Subcutaneous adipose tissue (tissue), 4 donors: ENCODE results near the gene PLPP4. TPM values are rescaled to one million over a fixed set of nuclear protein-coding genes. Genes with fewer than 3 reads are reported as not detected.

ENCODE experiments used
- CTCF ChIP-seq: fragments of 450-650 bp; IDR thresholded peaks from one replicate; pipeline ENCODE4 v1.5.1; 2016; ENCODE audit warnings: low read depth, mild to moderate bottlenecking, control low read depth, antibody characterized with exemption, moderate library complexity
- total RNA-seq, 4 donors: library from RNA; depleted of rRNA; stranded (reverse); fragments of >200 nt; gene quantifications; one replicate each; pipeline ENCODE4 v1.1.0, GENCODE V29; 2016

Gene PLPP4
- total RNA-seq, 4 donors from 2014 or later = 2.5 TPM; not detected in 3

- TF ChIP-seq CTCF = no peak
Measured at GRCh38 chr10:120597902-120598301, 140.9 kb downstream of the PLPP4 start.

DNA sequence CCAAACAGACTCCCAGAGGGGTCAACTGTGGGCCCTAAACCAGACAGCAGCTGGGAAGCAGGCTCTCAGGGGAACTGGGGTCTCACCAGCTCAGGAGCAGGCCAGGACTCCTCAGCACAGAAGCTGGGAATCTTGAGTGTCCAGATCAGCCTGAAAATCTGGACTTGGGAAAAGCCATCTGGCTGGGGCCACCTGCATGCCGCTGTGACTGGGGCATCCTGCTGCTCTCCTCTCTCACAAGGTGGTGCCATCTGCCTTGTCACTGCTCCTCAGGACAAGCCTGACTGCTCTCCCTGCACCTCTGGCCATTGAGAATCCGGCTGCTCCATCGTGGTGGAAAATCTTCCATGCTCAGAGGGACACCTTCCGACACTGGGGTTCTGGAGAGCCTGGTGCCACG, 141.4 kb downstream of the PLPP4 start:
- no peak for TF ChIP-seq CTCF

DNA sequence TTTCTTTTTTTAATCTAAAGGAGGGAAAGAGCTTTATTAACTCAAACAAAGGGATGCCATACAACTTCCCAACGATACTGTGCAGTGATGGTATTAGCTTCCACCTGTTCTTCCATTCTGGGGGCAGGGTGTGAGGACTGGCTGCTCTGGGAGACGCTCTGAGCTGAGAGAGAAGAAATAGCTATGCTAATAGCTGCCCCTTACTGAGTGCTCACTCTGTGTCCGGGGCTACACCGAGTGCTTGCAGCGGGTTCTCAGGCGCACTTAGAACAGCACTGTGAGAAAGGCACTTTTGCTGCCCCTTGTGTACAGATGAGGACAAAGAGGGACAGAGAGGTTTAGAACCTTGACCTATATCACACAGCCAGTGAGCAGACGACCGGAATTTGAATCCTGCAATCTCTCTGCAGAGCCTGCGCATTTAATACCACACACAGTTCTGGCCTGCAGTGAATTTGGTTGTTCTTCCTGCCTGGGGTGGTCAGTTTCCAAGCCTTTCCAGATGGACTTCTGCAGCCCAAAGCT, 142.2 kb downstream of the PLPP4 start:
- no peak for TF ChIP-seq CTCF

DNA sequence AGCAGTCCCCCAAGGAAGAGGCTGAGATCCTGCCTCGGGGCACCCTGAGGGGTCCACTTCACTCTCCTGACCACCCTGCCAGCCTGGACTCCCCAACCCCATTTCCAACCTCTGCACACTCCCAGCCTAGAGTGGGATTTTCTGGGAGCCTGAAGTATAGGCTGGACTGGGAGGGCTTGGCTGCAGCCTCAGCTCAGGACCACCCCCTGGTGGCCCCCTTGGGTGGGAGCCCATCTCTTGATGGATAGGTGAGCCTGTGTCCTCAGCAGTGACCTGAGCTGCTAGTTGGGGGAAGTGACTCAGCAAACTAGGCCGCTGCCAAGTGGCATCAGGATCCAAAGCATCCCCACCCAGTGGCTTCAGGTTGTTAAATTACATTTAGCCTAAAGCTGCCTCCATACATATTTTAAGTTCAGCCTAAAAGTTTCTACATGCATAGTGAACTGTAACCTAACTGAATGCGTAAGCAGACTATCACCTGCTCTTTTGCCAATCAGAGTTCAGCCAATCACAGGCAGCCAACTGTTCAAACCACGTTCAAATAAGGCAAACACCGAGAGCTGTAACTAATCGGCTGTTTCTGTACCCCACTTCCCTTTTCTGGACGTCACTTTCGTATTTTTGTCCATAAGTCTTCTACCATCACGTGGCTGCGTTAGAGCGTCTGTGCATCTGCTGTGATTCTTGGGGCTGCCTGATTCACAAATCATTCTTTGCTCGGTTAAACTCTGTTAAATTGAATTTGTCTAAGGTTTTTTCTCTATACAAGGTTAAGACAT, 144.0 kb downstream of the PLPP4 start:
- TF ChIP-seq CTCF = no peak

GRCh38 chr10:120601999-120602398, 145.0 kb downstream of the PLPP4 start:
- TF ChIP-seq CTCF = no peak

DNA sequence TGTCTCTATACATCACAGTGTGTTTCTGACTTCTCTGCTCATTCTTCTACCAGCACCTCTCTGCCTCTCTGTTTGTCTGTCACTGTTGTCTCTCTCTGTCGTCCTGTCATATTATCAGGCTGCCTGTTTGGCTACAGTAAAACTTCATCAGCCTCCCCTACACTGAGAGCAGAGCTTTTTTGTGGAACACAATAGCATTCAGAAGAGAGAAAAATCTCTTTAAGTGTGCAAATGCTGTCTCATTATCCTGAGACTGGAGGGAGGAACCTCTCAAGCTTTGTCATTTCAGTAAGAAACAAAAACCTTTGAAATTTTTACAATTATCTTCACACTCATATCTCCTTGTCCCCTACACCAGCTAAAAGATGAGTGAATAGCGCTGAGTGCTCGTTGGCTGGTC, 148.4 kb downstream of the PLPP4 start:
- no peak for TF ChIP-seq CTCF

GRCh38 chr10:120606051-120606764, 149.2 kb downstream of the PLPP4 start:
- TF ChIP-seq CTCF = no peak
